ENCODE measurements around the gene SCD5. TPM values are rescaled to one million over a fixed set of nuclear protein-coding genes. Genes with fewer than 3 reads are reported as not detected.

SCD5 gene
- total RNA-seq, 2 donors from 2014 or later: 11.9 to 16.7 TPM

- no peak for DNase-seq (ENCODE audit: low spot score)
- intact Hi-C loops (cut with DNase I): no loop called here
These were observed 648 bp upstream of the SCD5 start for GRCh38 chr4:82799006-82799881.

GRCh38 chr4:82797405-82798111 is 1.0 kb downstream of the SCD5 start:
- intact Hi-C loops (cut with DNase I): no loop called here

GRCh38 chr4:82797040-82797404 is 1.6 kb downstream of the SCD5 start:
- DNase-seq (ENCODE audit: low spot score): no peak
- intact Hi-C loops (cut with DNase I): no loop called here

More at GRCh38 chr4:82797405-82798111, 1.0 kb downstream of the SCD5 start:
- peak; percentile 85 for DNase-seq (ENCODE audit: low spot score)

- intact Hi-C loops (cut with DNase I): no loop called here
- no peak for DNase-seq (ENCODE audit: low spot score)
These were observed 5.5 kb downstream of the SCD5 start for GRCh38 chr4:82792912-82793649.

GRCh38 chr4:82791179-82791578 is 7.4 kb downstream of the SCD5 start:
- no peak for DNase-seq (ENCODE audit: low spot score)
- intact Hi-C loops (cut with DNase I): no loop called here

GRCh38 chr4:82790060-82790660 is 8.4 kb downstream of the SCD5 start:
- intact Hi-C loops (cut with DNase I): no loop called here
- no peak for DNase-seq (ENCODE audit: low spot score)

GRCh38 chr4:82789025-82789776 is 9.4 kb downstream of the SCD5 start:
- DNase-seq (ENCODE audit: low spot score): no peak

GRCh38 chr4:82787342-82787741 is 11.3 kb downstream of the SCD5 start:
- intact Hi-C loops (cut with DNase I): no loop called here
- DNase-seq (ENCODE audit: low spot score): no peak

More at GRCh38 chr4:82789025-82789776, 9.4 kb downstream of the SCD5 start:
- intact Hi-C loops (cut with DNase I): no loop called here

- DNase-seq (ENCODE audit: low spot score): no peak
- intact Hi-C loops (cut with DNase I): no loop called here
These were observed 11.8 kb downstream of the SCD5 start for GRCh38 chr4:82786828-82787227.

GRCh38 chr4:82785611-82786400 is 12.8 kb downstream of the SCD5 start:
- no peak for DNase-seq (ENCODE audit: low spot score)
- intact Hi-C loops (cut with DNase I): no loop called here

GRCh38 chr4:82784681-82785610 is 13.7 kb downstream of the SCD5 start:
- DNase-seq (ENCODE audit: low spot score): no peak
- intact Hi-C loops (cut with DNase I): no loop called here

- intact Hi-C loops (cut with DNase I): no loop called here
- DNase-seq (ENCODE audit: low spot score): no peak
These were observed 15.8 kb downstream of the SCD5 start for GRCh38 chr4:82782626-82783345.

- peak; percentile 89 for DNase-seq (ENCODE audit: low spot score)
- intact Hi-C loops (cut with DNase I): no loop called here
These were observed 17.8 kb downstream of the SCD5 start for GRCh38 chr4:82780752-82781231.

GRCh38 chr4:82780170-82780751 is 18.3 kb downstream of the SCD5 start:
- DNase-seq (ENCODE audit: low spot score): peak; percentile 25
- intact Hi-C loops (cut with DNase I): no loop called here

- intact Hi-C loops (cut with DNase I): no loop called here
- DNase-seq (ENCODE audit: low spot score): peak; percentile 28
These were observed 19.6 kb downstream of the SCD5 start for GRCh38 chr4:82779032-82779431.

Measured in posterior vena cava (tissue), 2 donors.